Vagina (tissue), 2 donors: ENCODE results near the gene RHOH. TPM values are rescaled to one million over a fixed set of nuclear protein-coding genes. Genes with fewer than 3 reads are reported as not detected.

Experiments
- DNase-seq, 2 donors: peaks; one replicate each; pipeline ENCODE4 v3.0.0-alpha.2; 2017; ENCODE audit errors: extremely low spot score in 2 of 2
- H3K27ac ChIP-seq: fragments of 200-600 bp; sonication (generic); one replicate; pipeline ENCODE4 v1.5.1; 2019
- H3K27me3 ChIP-seq: fragments of 200-600 bp; sonication (generic); one replicate; pipeline ENCODE4 v1.5.1; 2019
- H3K36me3 ChIP-seq, 2 donors: fragments of 200-600 bp; sonication (generic); one replicate each; pipeline ENCODE4 v1.5.1; 2017 to 2019
- H3K4me1 ChIP-seq: fragments of 200-600 bp; sonication (generic); one replicate; pipeline ENCODE4 v1.5.1; 2019
- H3K4me3 ChIP-seq, 2 donors: fragments of 200-600 bp; sonication (generic); 1 replicate in 1 of 2; 2 replicates in 1 of 2; pipeline ENCODE4 v1.5.1; 2016 to 2019
- H3K9me3 ChIP-seq: fragments of 200-600 bp; sonication (generic); one replicate; pipeline ENCODE4 v1.5.1; 2019
- POLR2A ChIP-seq, 2 donors: fragments of 450-650 bp; IDR thresholded peaks; one replicate each; pipeline ENCODE4 v1.6.1; 2017; ENCODE audit warnings: antibody characterized with exemption in 2 of 2, mild to moderate bottlenecking in 2 of 2, moderate library complexity in 2 of 2
- POLR2AphosphoS5 ChIP-seq, 2 donors: sonication (generic); formaldehyde crosslinking; IDR thresholded peaks; one replicate each; pipeline ENCODE4 v1.9.0; 2017; ENCODE audit warnings: antibody characterized with exemption in 2 of 2, mild to moderate bottlenecking in 2 of 2, low read depth in 1 of 2; ENCODE audit not compliant: insufficient read depth in 1 of 2
- intact Hi-C: fragments of 100-400 bp; cut with DNase I; formaldehyde crosslinking; loops from one replicate; pipeline ENCODE4 v1.15.1; 2023
- total RNA-seq: library from RNA; depleted of rRNA; stranded (reverse); fragments of >200 nt; gene quantifications from one replicate; pipeline ENCODE4 v1.2.3, GENCODE V29; 2016
- TF ChIP-seq, protein P1 (sequence below), 3 experiments: fragments of 450-650 bp in 2 of 3; fragments of 200-600 bp in 1 of 3; sonication (generic) in 1 of 3; IDR thresholded peaks; one replicate each; pipeline ENCODE4 v1.5.1; 2017 to 2019; ENCODE audit warnings: antibody characterized with exemption in 3 of 3, mild to moderate bottlenecking in 2 of 3, moderate library complexity in 2 of 3

Gene RHOH
- total RNA-seq, 1 donor from 2014 or later, result 2.9 TPM

DNA sequence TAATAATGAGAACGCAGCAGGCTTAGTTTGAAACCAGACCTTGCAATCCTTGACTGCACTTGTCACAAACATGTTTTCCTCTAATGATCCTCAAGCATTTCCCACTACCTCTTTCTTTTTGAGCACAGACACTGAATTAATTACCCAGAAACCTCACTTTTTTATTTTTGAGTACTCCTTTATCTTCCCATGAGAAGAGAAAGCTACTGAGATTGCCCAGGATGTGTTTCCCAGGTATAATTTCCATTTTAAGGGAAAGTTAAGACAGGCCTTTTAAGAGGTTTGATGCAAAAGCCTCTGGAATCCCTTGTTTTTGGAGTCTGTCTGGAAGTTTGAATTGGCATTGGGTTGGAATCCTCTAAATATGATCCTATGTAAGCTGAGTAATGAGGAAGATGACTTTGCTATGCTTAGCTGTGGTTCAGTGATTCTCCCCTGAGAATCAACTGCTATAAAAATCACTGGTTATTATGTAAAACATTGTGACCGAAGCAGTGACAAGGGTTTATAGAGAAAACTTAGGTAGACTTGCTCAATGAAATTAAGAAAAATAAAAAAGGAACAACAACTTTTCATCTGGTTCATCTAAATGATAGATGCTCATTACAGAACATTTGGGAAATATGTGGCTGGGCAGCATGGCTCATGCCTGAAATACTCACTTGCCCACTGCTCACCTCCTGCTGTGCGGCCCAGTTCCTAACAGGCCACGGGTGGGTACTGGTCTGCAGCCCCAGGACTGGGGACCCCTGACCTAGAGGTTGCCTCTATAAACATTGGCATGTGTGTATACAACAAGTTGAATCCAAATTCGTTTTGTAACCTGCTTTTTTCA lies 10.8 kb upstream of the RHOH start:
- no peak overlapping the region for H3K27ac ChIP-seq
- H3K36me3 ChIP-seq, result no peaks in the 10 kb centered on the region
- H3K4me1 ChIP-seq, result no peaks in the 10 kb centered on the region
- TF ChIP-seq POLR2AphosphoS5 (IDR thresholded peaks at IDR 0.05; ENCODE audit: insufficient read depth in 1 of 2, low read depth in 1 of 2), result no peak
- TF ChIP-seq POLR2A (IDR thresholded peaks at IDR 0.05), result no peak
- TF ChIP-seq, protein P1, sequence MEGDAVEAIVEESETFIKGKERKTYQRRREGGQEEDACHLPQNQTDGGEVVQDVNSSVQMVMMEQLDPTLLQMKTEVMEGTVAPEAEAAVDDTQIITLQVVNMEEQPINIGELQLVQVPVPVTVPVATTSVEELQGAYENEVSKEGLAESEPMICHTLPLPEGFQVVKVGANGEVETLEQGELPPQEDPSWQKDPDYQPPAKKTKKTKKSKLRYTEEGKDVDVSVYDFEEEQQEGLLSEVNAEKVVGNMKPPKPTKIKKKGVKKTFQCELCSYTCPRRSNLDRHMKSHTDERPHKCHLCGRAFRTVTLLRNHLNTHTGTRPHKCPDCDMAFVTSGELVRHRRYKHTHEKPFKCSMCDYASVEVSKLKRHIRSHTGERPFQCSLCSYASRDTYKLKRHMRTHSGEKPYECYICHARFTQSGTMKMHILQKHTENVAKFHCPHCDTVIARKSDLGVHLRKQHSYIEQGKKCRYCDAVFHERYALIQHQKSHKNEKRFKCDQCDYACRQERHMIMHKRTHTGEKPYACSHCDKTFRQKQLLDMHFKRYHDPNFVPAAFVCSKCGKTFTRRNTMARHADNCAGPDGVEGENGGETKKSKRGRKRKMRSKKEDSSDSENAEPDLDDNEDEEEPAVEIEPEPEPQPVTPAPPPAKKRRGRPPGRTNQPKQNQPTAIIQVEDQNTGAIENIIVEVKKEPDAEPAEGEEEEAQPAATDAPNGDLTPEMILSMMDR (IDR thresholded peaks at IDR 0.05), result no peak
- H3K4me3 ChIP-seq, result no peak overlapping the region
- no peaks in the 10 kb centered on the region for H3K9me3 ChIP-seq
- DNase-seq, result no peak
- no peaks in the 10 kb centered on the region for H3K27me3 ChIP-seq
- intact Hi-C loops, result no loop called here

DNA sequence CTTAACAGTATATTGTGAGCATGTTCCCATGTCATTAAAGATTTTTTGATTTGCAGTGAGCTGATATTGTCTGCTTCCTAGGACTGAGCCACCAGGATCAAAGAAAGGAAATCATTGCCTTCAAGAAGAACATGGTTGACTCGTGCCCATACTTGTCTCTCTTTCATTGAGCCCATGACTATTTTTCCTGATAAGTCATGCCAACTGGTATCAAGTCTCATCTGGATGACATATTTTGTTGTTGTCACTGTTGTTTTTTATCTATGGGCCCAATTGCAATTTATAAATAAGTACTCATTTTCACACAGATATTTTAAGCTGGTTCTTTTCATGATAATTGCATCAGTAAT lies 10.2 kb upstream of the RHOH start:
- Histone ChIP-seq H3K27me3 (no peaks in the 10 kb centered on the region), H3K9me3 (no peaks in the 10 kb centered on the region), H3K4me3 (no peak overlapping the region), H3K4me1 (no peaks in the 10 kb centered on the region), H3K36me3 (no peaks in the 10 kb centered on the region), H3K27ac (no peak overlapping the region)
- DNase-seq, result no peak
- intact Hi-C loops, result no loop called here
- TF ChIP-seq POLR2AphosphoS5 (IDR thresholded peaks at IDR 0.05; ENCODE audit: insufficient read depth in 1 of 2, low read depth in 1 of 2), result no peak
- TF ChIP-seq, protein P1 (IDR thresholded peaks at IDR 0.05), result no peak
- TF ChIP-seq POLR2A (IDR thresholded peaks at IDR 0.05), result no peak

DNA sequence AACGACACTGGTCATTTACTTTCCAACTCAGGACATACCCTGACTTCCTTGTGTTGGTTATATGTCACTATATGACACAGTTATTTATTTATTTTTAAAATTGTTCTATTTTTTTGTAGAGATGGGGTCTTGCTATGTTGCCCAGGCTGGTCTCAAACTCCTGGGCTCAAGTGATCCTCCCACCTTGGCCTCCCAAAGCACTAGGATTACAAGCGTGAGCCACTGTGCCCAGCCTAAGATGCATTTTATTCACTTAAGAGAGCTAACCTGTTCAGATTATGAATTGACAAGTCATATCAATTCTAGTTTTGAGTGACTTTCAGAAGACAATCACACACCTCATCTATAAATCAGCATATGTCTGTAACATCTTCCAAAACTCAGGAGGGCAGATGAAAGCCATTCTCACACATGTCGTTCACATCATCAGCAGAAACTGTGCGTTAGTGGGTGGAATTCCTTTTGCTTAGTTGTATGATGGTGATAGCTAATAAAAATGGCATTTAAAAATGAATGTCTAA lies 9.4 kb upstream of the RHOH start:
- intact Hi-C loops, result no loop called here
- Histone ChIP-seq H3K4me1 (no peaks in the 10 kb centered on the region), H3K36me3 (no peaks in the 10 kb centered on the region), H3K27ac (no peak overlapping the region), H3K9me3 (no peaks in the 10 kb centered on the region), H3K4me3 (no peak overlapping the region), H3K27me3 (no peaks in the 10 kb centered on the region)
- DNase-seq, result no peak
- TF ChIP-seq, protein P1 (IDR thresholded peaks at IDR 0.05), result no peak
- TF ChIP-seq POLR2A (IDR thresholded peaks at IDR 0.05), result no peak
- TF ChIP-seq POLR2AphosphoS5 (IDR thresholded peaks at IDR 0.05; ENCODE audit: insufficient read depth in 1 of 2, low read depth in 1 of 2), result no peak

DNA sequence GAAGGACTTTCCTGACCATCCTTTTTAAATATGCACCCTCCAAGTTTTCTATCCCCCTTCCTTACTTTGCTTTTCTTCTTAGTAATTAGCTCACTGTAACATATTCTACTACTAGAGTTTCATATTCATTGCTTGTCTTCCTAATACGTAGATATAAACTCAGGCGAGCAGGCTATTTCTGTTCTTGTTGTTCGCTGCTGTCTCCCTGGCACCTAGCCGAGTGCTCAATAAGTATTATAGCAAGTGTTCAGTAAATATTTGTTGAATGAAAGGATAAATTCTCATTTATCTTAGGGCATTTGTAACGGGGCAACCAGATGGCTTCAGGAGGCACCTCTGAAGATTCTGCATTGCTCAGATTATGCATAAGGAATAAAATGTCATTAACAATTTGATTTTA lies 6.8 kb upstream of the RHOH start:
- no peaks in the 10 kb centered on the region for H3K4me1 ChIP-seq
- DNase-seq, result no peak
- no peaks in the 10 kb centered on the region for H3K36me3 ChIP-seq
- H3K27me3 ChIP-seq, result no peaks in the 10 kb centered on the region
- no peak overlapping the region for H3K27ac ChIP-seq
- no peak overlapping the region for H3K4me3 ChIP-seq
- intact Hi-C loops, result no loop called here
- TF ChIP-seq, protein P1 (IDR thresholded peaks at IDR 0.05), result no peak
- H3K9me3 ChIP-seq, result no peaks in the 10 kb centered on the region

DNA sequence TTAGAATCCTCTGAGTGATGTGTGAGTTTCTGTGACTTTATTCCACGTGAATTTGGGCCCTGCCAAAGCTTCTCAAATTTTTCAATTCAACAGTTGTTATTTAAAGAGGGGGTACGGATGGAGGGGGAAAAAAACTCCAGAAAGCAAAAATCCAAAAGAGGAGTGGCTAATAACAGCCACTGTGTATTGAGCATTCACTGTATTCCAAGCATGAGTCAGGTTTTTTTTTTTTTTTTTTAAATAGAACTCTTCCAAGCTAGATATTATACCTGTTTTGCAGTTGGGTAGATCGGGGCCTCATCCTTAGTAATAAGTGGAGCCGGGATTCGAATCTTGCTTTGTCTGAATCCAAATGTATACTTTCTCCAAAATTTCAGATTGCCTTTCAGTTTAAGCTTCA lies 6.4 kb upstream of the RHOH start:
- DNase-seq, result no peak
- H3K4me3 ChIP-seq, result no peak overlapping the region
- H3K36me3 ChIP-seq, result no peaks in the 10 kb centered on the region
- peak overlapping the region; percentile 24 for H3K27ac ChIP-seq
- no peaks in the 10 kb centered on the region for H3K9me3 ChIP-seq
- H3K27me3 ChIP-seq, result no peaks in the 10 kb centered on the region
- intact Hi-C loops, result no loop called here
- TF ChIP-seq, protein P1 (IDR thresholded peaks at IDR 0.05), result no peak
- TF ChIP-seq POLR2AphosphoS5 (IDR thresholded peaks at IDR 0.05; ENCODE audit: insufficient read depth in 1 of 2, low read depth in 1 of 2), result no peak
- no peak for TF ChIP-seq POLR2A (IDR thresholded peaks at IDR 0.05)
- H3K4me1 ChIP-seq, result no peaks in the 10 kb centered on the region
